GM19468 (cell line): Measurements from ENCODE around the gene GBA2.
A peak's percentile ranks its signal among the peaks of the same experiment; 100 is the strongest.

Experiments
- ATAC-seq: cut with Tn5 transposase; IDR thresholded peaks from one replicate; pipeline ENCODE4 v1.9.1; 2021; ENCODE audit warnings: mild to moderate bottlenecking, moderate library complexity, moderate number of reproducible peaks; ENCODE audit not compliant: unreplicated experiment; ENCODE audit errors: extremely low read depth

GBA2 gene

DNA sequence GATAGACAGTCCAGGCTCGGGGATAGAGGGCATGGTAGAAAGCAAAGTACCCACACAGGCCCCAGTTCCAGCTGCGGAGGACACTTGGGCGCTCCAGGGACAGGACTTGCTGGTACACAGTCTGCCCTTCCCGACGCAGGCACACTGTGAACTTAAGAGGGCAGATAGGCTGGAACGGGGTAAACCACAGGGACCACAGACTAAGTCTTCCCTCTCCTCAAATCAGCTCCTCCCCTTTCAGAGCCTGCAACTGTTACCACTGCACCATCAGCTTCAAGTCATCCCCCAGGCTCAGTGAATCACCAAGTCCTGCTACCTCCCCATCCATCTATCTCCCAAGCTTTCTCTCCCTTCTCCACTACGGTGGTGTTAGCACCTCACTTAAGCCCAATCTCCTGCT, 7.3 kb downstream of the GBA2 start:
- no peak for ATAC-seq

DNA sequence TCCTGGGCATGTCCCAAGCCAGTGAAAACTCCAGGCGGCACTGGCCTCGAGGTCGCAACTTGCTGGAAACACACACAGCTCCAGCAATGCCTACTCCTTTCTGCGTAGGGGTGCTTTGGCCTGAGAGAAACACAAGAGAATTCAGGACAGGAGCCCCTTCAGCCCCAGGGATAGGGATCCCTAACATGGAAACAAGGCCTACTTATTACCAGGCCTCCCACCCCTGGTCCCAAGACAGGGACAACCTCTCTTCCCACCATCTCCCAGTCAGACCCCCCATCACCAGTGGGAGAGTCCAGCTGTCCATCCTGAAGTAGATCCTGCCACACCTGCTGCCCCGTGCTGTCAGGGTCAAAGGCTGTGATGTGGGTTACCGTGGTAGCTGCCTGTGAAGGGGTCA, 8.8 kb downstream of the GBA2 start:
- no peak for ATAC-seq

DNA sequence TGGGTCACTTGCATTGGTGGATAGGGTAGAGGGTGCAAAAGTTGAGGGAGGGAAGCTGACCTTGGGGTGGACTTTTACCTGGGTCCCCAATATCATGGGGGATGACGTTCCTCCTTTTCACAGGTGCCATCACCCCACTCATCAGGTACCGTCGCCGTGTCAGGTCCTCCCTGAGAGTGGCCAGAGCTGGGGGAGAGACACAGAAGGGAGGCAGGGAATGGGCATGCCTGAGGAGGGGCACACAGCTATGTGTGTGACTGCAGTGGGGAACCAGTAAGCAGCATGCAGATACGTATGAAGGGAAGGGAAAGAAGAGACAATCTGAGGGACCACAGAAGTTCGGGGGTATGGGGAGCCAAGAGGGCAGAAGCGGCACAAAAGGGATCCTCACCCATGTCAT, 10.1 kb downstream of the GBA2 start:
- no peak for ATAC-seq

DNA sequence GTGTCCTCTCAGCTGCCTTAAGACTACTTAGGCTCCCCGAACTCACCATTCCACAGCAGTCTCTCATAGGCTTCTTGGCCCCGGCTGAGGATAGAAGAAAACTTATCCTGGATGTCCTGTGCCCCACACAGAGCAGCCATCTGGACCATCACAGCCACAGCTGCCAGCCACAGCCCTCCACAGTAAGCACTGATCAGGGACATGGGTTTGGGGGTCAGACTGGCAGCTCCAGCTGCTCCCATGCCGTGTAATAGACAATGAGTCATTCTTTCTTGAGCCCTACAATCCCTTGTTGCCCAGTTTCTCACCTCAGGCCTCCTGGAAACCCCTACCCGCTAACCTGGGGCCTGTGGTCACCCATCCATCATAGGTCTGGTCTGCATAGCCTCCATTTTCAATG, 10.8 kb downstream of the GBA2 start:
- no peak for ATAC-seq

DNA sequence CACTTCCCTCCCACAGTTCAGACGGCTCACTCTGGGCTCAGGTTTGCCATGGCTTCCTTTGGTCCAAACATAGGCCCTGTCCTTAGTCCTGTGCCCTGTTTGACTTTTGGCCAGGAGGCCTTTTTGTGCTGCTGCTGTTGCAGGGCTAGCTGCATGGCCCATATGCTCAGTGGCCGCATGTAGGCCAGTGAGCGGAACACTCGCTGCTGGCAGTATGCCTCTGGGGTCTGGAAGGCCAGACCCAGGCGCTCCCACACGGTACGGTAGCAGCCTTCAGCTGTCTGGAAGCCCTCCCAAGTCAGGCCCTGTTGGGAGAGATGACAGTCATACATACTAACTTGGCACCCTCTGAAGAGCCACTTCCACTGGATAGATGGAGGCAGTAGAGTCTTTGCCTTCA, 11.9 kb downstream of the GBA2 start:
- ATAC-seq, result no peak

DNA sequence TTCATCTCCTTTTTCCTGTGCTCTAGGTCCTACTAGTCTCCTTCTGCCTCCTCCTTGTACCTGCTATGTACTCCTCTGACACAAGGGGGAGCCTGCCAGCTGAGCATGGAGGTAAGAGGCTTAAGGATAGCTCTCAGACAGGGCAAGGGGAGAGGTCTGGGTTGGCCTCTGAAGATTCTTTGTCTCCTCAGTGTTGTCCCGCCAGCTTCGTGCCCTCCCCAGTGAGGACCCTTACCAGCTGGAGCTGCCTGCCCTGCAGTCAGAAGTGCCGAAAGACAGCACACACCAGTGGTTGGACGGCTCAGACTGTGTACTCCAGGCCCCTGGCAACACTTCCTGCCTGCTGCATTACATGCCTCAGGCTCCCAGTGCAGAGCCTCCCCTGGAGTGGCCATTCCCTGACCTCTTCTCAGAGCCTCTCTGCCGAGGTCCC, 12.8 kb downstream of the GBA2 start:
- ATAC-seq, result no peak

DNA sequence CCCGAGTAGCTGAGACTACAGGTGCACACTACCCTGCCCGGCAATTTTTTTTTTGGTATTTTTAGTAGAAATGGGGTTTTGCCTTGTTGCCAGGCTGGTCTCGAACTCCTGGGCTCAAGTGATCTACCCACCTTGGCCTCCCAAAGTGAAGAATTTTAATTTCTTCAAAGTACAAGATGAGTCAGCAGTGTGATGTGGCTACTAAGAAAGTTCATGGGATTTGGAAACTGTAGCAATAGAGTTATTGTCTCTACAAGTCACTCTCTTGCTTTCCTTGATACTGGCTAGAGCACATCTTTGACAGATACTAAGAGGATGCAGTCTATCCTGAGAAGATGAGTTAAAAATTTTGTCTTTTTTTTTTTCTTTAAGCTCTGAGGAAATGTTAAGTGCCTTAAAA, 14.9 kb downstream of the GBA2 start:
- no peak for ATAC-seq

DNA sequence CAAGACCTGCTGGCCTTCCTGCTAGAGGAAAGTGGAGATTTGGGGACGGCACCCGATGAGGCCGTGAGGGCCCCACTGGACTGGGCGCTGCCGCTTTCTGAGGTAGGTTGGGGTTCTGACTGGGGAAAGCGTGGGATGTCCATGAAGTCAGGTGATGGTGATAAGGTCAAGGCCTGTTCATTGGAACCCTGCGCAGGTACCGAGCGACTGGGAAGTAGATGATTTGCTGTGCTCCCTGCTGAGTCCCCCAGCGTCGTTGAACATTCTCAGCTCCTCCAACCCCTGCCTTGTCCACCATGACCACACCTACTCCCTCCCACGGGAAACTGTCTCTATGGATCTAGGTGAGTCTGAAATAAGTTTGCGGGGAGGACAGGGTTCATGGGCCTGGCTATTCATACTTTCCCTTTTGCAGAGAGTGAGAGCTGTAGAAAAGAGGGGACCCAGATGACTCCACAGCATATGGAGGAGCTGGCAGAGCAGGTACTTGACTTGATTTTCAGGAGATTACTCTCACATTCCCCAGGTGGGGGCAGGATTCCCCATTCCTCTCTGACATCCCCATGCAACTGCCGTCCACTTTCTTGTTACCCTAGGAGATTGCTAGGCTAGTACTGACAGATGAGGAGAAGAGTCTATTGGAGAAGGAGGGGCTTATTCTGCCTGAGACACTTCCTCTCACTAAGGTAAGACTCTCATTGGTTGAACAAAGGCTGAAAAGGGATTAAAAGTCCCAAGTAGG, 16.1 kb downstream of the GBA2 start:
- no peak for ATAC-seq

DNA sequence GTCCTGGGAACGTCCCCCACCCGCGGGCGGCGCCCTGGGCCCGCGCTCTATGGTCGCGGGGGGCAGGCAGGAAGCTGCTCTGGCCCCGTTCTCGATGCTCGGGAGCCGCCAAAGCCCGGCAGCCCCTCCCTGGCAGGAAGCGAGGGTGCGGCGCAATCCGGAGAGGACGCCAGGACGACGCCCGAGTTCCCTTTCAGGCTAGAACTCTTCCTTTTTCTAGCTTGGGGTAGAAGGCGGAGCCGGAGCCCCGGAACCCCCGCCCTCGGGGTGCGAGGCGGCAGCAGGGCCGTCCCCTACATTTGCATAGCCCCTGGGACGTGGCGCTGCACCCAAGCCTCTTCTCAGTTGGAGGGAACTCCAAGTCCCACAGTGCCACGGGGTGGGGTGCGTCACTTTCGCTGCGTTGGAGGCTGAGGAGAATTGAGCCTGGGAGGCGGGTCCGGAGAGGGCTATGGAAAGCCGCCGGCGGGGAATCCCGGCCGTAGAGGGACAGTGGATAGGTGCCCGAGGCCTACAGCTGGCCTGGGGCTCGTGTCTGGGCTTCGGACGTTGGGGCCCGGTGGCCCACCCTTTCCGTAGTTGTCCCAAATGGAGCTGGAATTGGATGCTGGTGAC, 16.7 kb downstream of the GBA2 start, which contains the start of the genes CREB3 and TLN1:
Gene CREB3 (plus strand): TSS at position 482 of the 615 bp plus-strand sequence. CDS start 107 bp downstream, at position 589.
Gene TLN1 (minus strand): TSS at position 11 of the 615 bp plus-strand sequence. CDS start 6,501 bp downstream, outside the sequence.
- peak; percentile 76 for ATAC-seq

DNA sequence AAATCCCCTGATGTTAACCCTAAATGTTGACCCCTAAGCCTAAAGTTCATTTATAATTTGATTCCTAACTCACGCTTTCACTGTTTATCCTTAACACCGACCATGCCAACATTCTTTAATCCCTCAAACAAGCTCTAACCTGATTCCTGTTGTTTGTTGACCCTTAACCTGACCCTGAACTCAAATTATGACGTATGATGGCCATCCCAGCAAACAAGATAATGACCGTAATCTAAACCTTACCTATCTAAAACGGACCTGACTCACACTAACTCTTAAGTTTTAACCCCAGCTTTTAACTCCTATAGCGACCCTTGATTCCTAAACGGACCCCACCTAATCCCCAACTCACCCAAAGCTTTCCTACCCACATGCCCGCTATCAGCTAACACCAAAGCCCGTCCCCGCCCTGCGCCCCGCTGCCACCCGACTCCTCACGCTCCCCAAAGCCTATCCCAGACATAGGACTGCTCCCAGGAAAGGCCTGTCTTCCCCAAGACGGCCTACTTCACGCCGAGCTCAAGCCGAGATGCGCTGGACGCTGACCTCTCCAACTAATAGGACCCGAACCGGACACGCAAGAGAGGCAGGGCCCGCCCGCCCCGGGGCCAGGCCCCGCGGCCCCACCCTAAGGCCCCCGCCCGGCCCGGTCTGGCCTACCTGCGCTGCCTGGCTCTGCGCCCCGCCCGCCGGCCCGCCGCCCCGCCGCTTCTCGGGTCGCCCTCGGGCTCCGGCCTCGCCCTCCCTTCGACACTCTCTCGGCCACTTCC, 17.4 kb downstream of the GBA2 start:
- ATAC-seq, result no peak

DNA sequence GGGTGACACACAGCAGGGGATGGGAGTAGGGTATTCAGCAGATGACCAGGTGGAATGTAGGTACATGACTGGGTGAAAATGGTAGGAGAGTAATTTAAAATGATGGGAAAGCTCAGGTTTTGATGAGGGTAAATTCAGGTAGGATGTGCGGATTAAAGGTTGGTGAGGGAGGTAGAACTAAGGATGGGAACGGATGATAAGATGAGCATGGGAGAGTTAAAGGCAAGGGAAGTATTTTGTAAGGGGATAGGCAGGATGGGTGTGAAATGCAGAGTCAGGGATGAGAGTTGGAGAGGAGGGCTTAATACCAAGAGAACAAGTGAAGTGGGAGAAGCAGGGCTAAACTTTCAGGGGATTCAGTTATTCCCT, 18.6 kb downstream of the GBA2 start:
- no peak for ATAC-seq

DNA sequence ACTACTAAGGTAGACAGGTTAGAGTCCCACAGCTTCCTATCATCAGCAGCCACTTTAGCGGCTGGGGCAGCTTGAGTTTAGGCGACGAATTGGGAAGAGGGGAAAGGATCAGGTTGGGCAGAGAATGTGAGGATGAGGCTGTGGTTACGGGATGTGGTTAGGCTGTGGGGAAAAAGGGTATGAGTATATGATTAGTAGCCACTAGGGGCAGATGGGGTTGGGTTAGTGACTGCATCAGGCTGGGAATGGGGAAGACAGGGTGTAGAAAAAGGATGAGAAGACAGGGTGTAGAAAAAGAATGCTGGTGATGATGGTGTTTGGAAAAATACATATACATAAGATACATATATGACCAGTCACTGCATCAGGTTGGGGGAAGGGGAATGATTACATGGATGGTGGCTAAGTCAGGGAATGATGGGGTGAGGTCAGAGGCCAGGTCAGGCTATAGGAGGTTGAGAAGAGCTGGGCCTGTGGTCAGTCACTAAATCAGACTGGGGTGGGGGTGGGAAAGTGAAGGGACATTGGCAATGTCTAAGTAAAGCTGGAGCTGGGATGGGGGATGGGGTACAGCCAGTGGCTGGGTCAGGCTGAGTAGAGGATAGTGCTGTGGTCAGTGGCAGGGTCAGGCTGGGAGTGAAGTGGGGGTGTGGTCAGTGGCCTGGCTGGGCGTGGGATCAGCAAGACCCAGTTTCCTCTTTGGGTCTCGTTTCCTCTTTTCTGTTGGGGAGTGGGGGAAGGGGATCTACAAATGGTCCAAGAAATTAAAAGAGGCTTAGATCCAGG, 19.1 kb downstream of the GBA2 start:
- ATAC-seq, result no peak

DNA sequence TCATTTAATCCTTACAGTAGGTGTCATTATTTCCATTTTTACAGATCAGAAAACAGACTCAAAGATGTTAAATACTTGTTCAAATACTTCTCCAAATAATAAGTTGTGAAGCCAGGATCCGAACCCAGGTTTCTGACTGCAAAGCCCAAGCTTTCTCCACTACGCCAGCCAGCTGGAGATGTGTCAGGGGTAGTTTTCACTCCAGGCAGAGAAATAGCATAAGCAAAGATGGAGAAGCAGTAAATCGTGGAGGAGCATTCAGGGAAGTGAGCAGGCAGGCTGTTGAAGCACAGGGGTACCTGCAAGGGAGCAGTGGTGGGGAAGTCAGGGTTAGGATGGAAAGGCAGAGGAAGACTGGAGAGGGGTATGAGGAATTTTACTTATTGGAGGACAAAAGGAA, 19.9 kb downstream of the GBA2 start:
- no peak for ATAC-seq

DNA sequence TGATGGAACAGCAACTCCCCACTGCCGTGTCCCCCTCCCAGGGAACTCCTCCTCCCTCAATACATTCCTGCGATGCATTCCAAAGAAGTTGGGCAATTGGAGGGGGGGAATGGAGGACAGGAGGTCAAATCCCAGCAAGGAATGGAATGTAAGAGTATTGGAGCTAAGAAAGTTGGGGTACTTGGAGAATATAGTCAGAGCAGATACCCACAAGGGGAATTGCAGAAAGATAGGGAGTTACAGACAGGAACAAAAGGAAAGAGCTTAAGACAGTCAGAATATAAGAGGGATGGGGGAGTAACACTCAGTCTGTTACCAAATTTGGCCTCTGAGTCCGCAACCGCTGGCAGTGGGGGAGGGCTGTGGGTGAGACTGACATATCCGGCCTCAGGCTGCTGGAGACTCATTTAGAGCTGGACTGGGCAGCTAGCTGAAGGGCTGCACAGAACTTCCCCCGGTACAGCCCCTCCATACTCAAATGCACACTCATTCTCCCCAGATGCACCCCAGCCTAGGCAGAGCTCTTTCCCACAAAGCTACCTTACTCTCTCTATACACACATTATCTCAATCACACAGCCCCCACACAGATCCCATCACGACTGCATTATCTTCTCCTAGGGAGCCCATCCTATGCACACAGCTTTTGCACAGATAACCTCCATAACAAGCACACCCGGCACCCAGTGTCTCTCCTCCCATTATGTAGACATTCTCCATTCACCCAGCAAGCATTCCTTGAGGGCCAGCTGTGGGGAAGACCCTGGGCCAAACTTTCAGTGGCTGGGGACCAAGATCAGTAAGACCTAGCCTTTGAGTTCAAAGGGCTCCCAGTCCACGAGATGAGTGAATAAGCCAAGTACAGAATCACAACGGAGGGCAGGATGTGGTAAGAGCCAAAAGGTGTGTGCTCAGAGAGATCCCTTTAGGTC, 20.7 kb downstream of the GBA2 start:
- ATAC-seq, result no peak

DNA sequence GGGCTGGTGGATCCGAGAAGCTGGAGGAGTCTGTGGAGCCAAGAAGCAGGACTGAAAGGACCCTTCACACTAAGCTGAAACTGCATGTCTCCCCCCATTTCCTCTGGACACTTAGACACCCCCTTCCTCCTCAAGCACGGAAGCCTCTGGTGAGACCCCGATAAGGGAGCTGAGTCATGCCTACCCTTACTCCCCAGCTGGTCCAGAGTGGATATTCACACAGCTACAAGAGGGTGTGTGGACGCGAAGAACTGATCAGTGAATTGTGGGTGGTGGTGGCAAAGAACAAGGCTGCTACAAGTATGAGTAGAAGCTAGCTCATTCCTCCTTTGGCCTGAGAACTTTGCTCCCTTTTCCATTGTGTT, 21.4 kb downstream of the GBA2 start:
- ATAC-seq, result no peak

DNA sequence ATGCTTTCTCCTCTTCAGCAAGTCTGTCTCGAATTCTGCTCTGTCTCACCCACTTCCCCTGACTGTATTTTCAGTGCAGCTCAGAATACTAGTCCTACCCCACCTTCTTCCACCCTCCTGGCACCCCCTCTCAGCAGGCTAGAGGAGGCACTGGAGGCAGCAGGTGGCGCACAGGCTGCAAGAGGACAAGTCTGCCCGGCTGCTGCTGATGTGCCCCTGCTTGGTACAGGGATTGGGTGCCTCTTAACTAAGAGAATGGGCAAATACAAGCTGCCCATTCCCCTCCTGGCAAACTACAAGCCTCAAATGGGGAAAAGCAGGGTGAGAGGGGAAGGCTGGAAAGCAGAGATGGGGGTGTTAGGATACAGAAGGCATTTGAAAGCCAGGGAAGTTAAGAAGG, 22.1 kb downstream of the GBA2 start:
- no peak for ATAC-seq

DNA sequence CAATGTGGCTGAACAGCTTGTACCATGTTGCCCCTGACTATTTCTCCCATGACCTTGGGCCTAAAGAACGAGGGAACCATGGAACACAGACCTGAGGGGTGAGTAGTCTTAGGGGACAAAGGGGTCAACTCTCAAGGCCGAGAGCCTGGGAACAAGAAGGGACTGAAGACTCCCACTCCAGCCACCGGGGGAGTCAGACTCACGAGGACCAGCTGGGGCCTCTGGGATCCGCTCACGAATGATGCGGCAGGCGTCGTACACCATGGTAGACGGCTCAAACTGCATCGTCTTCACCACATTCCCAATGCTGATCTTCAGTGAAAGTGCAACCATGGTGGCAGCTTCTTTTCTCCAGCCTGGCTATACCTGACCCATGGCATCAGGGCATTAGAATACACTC, 23.7 kb downstream of the GBA2 start:
- ATAC-seq, result no peak

DNA sequence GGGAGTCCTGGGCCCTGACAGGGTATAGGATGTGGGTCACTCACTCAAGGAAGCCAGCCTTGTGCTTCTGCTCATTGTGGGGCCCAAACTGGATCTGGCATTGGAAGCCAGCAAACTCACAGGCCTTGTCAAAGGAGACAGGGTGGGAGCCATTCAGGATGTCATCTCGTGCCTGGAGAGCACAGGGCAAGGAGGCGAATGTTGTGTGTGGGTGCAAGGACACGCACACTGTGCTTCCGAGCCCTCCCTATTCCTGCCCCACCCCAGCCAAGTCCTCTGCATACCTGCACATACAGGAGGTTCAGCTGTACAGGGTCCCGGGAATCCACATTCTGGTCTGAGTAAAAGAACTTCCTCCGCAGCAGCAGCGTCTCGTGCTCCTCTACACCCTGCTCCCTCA, 25.1 kb downstream of the GBA2 start:
- no peak for ATAC-seq

DNA sequence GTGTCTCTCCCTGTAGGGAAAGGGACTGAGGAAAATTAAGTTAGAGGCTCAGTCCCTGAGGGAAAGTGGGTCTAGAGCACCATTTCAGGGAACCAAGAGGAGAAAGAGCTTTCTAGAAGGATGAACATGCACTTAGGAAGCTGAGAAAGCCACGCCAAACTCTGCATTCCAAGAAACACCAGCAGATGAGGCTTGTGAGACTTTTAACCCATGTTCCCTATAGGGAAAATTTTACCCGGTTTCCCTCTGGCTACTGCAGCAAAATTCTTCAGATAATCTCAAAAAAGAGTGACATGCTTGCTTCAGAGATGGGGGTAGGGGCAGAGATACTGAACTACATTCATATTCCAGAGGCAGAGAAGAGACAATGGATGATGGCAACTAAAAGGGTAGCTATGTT, 25.6 kb downstream of the GBA2 start:
- no peak for ATAC-seq
